Measurements from ENCODE around the gene MRAP. TPM values are rescaled to one million over a fixed set of nuclear protein-coding genes. Genes with fewer than 3 reads are reported as not detected.

Gene MRAP
- total and polyA plus RNA-seq, 10 of the 15 experiments (the other 5 are each of a cell fraction or from before 2014, with no cell fraction given), result 0.34 to 1.2 TPM; not detected in 8

DNA sequence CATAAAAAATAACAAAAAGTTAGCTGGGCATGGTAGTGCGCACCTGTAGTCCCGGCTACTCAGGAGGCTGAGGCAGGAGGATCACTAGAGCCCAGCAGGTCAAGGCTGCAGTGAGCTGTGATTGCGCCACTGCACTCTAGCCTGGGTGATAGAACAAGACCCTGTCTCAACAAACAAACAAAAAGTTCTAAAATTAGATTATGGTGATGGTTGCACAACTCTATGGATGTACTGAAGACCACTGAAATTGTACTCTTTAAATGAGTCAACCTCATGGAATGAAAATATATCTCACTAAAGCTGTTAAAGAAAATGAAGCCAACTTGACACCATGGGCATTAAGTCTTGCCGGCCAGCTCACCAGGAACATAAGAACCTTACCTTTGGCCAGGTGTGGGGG, 9.1 kb downstream of the MRAP start:
- in situ Hi-C loops (cut with MboI), result no loop called here
- H3K79me2 ChIP-seq (ENCODE audit: control insufficient read depth, insufficient read depth, low read length), result no peaks in the 10 kb centered on the region
- H3K4me1 ChIP-seq (ENCODE audit: control insufficient read depth, insufficient read depth, low read length), result no peaks in the 10 kb centered on the region
- intact Hi-C loops (cut with micrococcal nuclease; ENCODE audit: unreplicated experiment), result no loop called here
- no peak overlapping the region for H3K4me3 ChIP-seq
- no peak for DNase-seq (ENCODE audit: low read depth, low spot score)
- ChIA-PET POLR2A (no interaction called here), CTCF (no interaction called here), RAD21 (ENCODE audit: unreplicated experiment) (no interaction called here), SMC1A (ENCODE audit: uncharacterized antibody, unreplicated experiment) (interaction anchor here (0.7 kb wide), 1 partner anchor 21 kb away, joined by 3 read pairs; no protein-coding TSS in a partner anchor)
- H3K27me3 ChIP-seq (replicated peaks in 1 of 2; ENCODE audit: control insufficient read depth in 2 of 2, insufficient read depth in 2 of 2, low read length in 1 of 2), result no peaks in the 10 kb centered on the region
- no peak overlapping the region for H3K27ac ChIP-seq (ENCODE audit: control insufficient read depth, insufficient read depth)
- no peaks in the 10 kb centered on the region for H3K9me3 ChIP-seq (replicated peaks; ENCODE audit: control insufficient read depth, insufficient read depth, low read length)
- no peak overlapping the region for H2AFZ ChIP-seq (ENCODE audit: control insufficient read depth, low read depth, low read length)
- H3K4me2 ChIP-seq (ENCODE audit: control insufficient read depth, insufficient read depth), result no peak overlapping the region
- FAIRE-seq, result no peak
- no TSS peak for BruUV-seq (replicated peaks)
- WGBS (ENCODE audit: insufficient coverage, insufficient replicate concordance, low lambda C conversion rate, missing lambda C conversion rate), result 100% methylated on average over 4 of the region's 4 CpGs
- TF ChIP-seq, protein P1, sequence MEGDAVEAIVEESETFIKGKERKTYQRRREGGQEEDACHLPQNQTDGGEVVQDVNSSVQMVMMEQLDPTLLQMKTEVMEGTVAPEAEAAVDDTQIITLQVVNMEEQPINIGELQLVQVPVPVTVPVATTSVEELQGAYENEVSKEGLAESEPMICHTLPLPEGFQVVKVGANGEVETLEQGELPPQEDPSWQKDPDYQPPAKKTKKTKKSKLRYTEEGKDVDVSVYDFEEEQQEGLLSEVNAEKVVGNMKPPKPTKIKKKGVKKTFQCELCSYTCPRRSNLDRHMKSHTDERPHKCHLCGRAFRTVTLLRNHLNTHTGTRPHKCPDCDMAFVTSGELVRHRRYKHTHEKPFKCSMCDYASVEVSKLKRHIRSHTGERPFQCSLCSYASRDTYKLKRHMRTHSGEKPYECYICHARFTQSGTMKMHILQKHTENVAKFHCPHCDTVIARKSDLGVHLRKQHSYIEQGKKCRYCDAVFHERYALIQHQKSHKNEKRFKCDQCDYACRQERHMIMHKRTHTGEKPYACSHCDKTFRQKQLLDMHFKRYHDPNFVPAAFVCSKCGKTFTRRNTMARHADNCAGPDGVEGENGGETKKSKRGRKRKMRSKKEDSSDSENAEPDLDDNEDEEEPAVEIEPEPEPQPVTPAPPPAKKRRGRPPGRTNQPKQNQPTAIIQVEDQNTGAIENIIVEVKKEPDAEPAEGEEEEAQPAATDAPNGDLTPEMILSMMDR (IDR thresholded peaks at IDR 0.05 in 2 of 3, conservative IDR thresholded peaks at IDR 0.05 in 1 of 3; ENCODE audit: control insufficient read depth in 2 of 3, extremely low read depth in 1 of 3, insufficient read depth in 1 of 3, low read depth in 3 of 3, low read length in 3 of 3), result no peak
- TF ChIP-seq SMAD1 (IDR thresholded peaks at IDR 0.05; ENCODE audit: low read depth, partially characterized antibody), result no peak
- no peak for TF ChIP-seq SMAD5 (IDR thresholded peaks at IDR 0.05; ENCODE audit: low read depth)
- TF ChIP-seq CEBPB (IDR thresholded peaks at IDR 0.05; ENCODE audit: borderline replicate concordance in 1 of 2, low read depth in 2 of 2, low read length in 2 of 2), result no peak
- no peak for TF ChIP-seq YY1 (IDR thresholded peaks at IDR 0.05; ENCODE audit: low read depth, low read length)
- TF ChIP-seq ZNF24 (IDR thresholded peaks at IDR 0.05), result no peak
- no peak for TF ChIP-seq HDGF (IDR thresholded peaks at IDR 0.05)
- TF ChIP-seq TCF3 (IDR thresholded peaks at IDR 0.05; ENCODE audit: borderline replicate concordance, insufficient read depth, low read depth, low read length), result no peak
- no peak for TF ChIP-seq BHLHE40 (IDR thresholded peaks at IDR 0.05; ENCODE audit: borderline replicate concordance in 1 of 2, low read depth in 2 of 2, low read length in 1 of 2)
- TF ChIP-seq CREM (IDR thresholded peaks at IDR 0.05; ENCODE audit: low read depth), result no peak
- TF ChIP-seq, protein P2, sequence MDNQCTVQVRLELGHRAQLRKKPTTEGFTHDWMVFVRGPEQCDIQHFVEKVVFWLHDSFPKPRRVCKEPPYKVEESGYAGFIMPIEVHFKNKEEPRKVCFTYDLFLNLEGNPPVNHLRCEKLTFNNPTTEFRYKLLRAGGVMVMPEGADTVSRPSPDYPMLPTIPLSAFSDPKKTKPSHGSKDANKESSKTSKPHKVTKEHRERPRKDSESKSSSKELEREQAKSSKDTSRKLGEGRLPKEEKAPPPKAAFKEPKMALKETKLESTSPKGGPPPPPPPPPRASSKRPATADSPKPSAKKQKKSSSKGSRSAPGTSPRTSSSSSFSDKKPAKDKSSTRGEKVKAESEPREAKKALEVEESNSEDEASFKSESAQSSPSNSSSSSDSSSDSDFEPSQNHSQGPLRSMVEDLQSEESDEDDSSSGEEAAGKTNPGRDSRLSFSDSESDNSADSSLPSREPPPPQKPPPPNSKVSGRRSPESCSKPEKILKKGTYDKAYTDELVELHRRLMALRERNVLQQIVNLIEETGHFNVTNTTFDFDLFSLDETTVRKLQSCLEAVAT (IDR thresholded peaks at IDR 0.05), result no peak
- no peak for TF ChIP-seq SPI1 (IDR thresholded peaks at IDR 0.05; ENCODE audit: borderline replicate concordance, insufficient read depth, low read depth, low read length)
- no peak for TF ChIP-seq NFYB (IDR thresholded peaks at IDR 0.05; ENCODE audit: insufficient read depth, low read depth, low read length)
- no peak for TF ChIP-seq NRF1 (conservative IDR thresholded peaks at IDR 0.05; ENCODE audit: low read depth, low read length)
- TF ChIP-seq GATAD2B (conservative IDR thresholded peaks at IDR 0.05; ENCODE audit: low read depth), result no peak
- no peak for TF ChIP-seq KLF5 (IDR thresholded peaks at IDR 0.05; ENCODE audit: partially characterized antibody)
- TF ChIP-seq HCFC1 (IDR thresholded peaks at IDR 0.05; ENCODE audit: low read length), result no peak
- H3K36me3 ChIP-seq (ENCODE audit: control insufficient read depth in 2 of 2, insufficient read depth in 2 of 2, low read length in 1 of 2), result peaks cover 3 to 11% of the 10 kb centered on the region in 2 experiments; a peak in 3 of 4 replicates
- no peak overlapping the region for H3K9ac ChIP-seq (ENCODE audit: control insufficient read depth, insufficient read depth, low read length)
- no peak for ATAC-seq
- no peaks in the 10 kb centered on the region for H4K20me1 ChIP-seq (ENCODE audit: control insufficient read depth, insufficient read depth)
